Osteocyte (in vitro differentiated cells): ENCODE results near the gene BMAL1. TPM values are rescaled to one million over a fixed set of nuclear protein-coding genes. Genes with fewer than 3 reads are reported as not detected.

ENCODE experiments used
- DNase-seq: peaks from one replicate; pipeline ENCODE4 v3.0.0; 2021; ENCODE audit warnings: mixed read lengths; ENCODE audit not compliant: unreplicated experiment; ENCODE audit errors: extremely low spot score
- H3K27ac Mint-ChIP-seq: one replicate; pipeline ENCODE4 v1.8.0; 2021; ENCODE audit warnings: mild to moderate bottlenecking, mixed read lengths; ENCODE audit not compliant: unreplicated experiment
- H3K27me3 Mint-ChIP-seq: one replicate; pipeline ENCODE4 v1.8.0; 2021; ENCODE audit warnings: mixed read lengths; ENCODE audit not compliant: unreplicated experiment
- H3K36me3 Mint-ChIP-seq: one replicate; pipeline ENCODE4 v1.8.0; 2021; ENCODE audit warnings: mixed read lengths; ENCODE audit not compliant: unreplicated experiment
- H3K4me1 Mint-ChIP-seq: one replicate; pipeline ENCODE4 v1.8.0; 2021; ENCODE audit warnings: mixed read lengths; ENCODE audit not compliant: unreplicated experiment
- H3K4me3 Mint-ChIP-seq: one replicate; pipeline ENCODE4 v1.8.0; 2021; ENCODE audit warnings: mild to moderate bottlenecking, moderate library complexity, mixed read lengths; ENCODE audit not compliant: unreplicated experiment
- H3K9me3 Mint-ChIP-seq: one replicate; pipeline ENCODE4 v1.8.0; 2021; ENCODE audit warnings: mixed read lengths; ENCODE audit not compliant: unreplicated experiment
- CTCF ChIP-seq: fragments of 200-600 bp; sonication (generic); IDR thresholded peaks from 2 replicates; pipeline ENCODE4 v1.5.0; 2021; ENCODE audit warnings: antibody characterized with exemption, mild to moderate bottlenecking, moderate library complexity
- total RNA-seq: library from RNA; stranded (reverse); gene quantifications from 2 replicates; pipeline ENCODE4 v1.2.1, GENCODE V29; 2021

The BMAL1 gene
- total RNA-seq, 1 donor from 2014 or later: 25.3 TPM

GRCh38 chr11:13346470-13346869, 68.9 kb downstream of the BMAL1 start:
- no peak overlapping the region for H3K27ac Mint-ChIP-seq
- no peaks in the 10 kb centered on the region for H3K27me3 Mint-ChIP-seq
- H3K9me3 Mint-ChIP-seq: no peaks in the 10 kb centered on the region
- no peak for TF ChIP-seq CTCF
- peaks cover 3% of the 10 kb centered on the region for H3K4me1 Mint-ChIP-seq
- no peak for DNase-seq
- H3K4me3 Mint-ChIP-seq: no peak overlapping the region
- peaks cover 8% of the 10 kb centered on the region for H3K36me3 Mint-ChIP-seq

GRCh38 chr11:13347901-13348300, 70.3 kb downstream of the BMAL1 start:
- Mint-ChIP-seq H3K27ac (no peak overlapping the region), H3K4me1 (peaks cover 2% of the 10 kb centered on the region), H3K27me3 (no peaks in the 10 kb centered on the region), H3K36me3 (peaks cover 7% of the 10 kb centered on the region), H3K9me3 (no peaks in the 10 kb centered on the region), H3K4me3 (no peak overlapping the region)
- no peak for DNase-seq
- no peak for TF ChIP-seq CTCF

DNA sequence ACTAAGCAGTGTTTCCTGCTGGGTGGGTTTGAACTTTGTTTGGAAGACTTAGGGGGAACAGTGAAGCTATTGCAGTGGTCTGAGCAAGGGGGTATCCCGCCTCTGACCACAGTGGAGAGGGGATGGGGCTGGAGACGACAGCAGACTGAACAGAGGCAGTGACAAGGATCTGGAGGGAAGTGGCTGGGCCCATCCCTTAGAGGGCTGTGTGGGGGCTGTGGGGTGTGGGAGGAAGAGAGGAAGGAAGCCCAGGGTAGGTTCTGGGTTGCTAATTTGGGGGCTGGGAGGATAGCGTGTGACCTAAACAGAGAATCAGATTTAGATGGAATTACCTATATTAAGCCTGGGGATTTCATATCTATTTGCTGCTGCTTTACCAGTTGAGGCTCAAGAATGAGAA, 70.7 kb downstream of the BMAL1 start:
- H3K27me3 Mint-ChIP-seq: no peaks in the 10 kb centered on the region
- H3K9me3 Mint-ChIP-seq: no peaks in the 10 kb centered on the region
- DNase-seq: no peak
- H3K4me1 Mint-ChIP-seq: peaks cover 2% of the 10 kb centered on the region
- H3K4me3 Mint-ChIP-seq: no peak overlapping the region
- TF ChIP-seq CTCF: no peak
- H3K27ac Mint-ChIP-seq: no peak overlapping the region
- H3K36me3 Mint-ChIP-seq: peaks cover 7% of the 10 kb centered on the region

- Mint-ChIP-seq H3K9me3 (no peaks in the 10 kb centered on the region), H3K27me3 (no peaks in the 10 kb centered on the region)
- TF ChIP-seq CTCF: no peak
These were observed 71.5 kb downstream of the BMAL1 start for GRCh38 chr11:13349046-13349445.

GRCh38 chr11:13349581-13349980, 72.0 kb downstream of the BMAL1 start:
- no peak for DNase-seq
- TF ChIP-seq CTCF: no peak
- H3K4me1 Mint-ChIP-seq: no peaks in the 10 kb centered on the region
- H3K4me3 Mint-ChIP-seq: no peak overlapping the region
- H3K27me3 Mint-ChIP-seq: no peaks in the 10 kb centered on the region
- no peaks in the 10 kb centered on the region for H3K9me3 Mint-ChIP-seq
- H3K36me3 Mint-ChIP-seq: peaks cover 10% of the 10 kb centered on the region
- no peak overlapping the region for H3K27ac Mint-ChIP-seq

More at GRCh38 chr11:13349046-13349445, 71.5 kb downstream of the BMAL1 start:
- Mint-ChIP-seq H3K36me3 (peaks cover 8% of the 10 kb centered on the region), H3K4me3 (no peak overlapping the region), H3K4me1 (peaks cover 1% of the 10 kb centered on the region), H3K27ac (no peak overlapping the region)
- no peak for DNase-seq
